H1 (cell line): Measurements from ENCODE around the gene PGM1. TPM values are rescaled to one million over a fixed set of nuclear protein-coding genes. Genes with fewer than 3 reads are reported as not detected.

Experiments used
- CTCF ChIA-PET: fragments of 300-600 bp; sonication (Branson Sonifier 250); formaldehyde crosslinking; loops from one replicate; lab custom pipeline; 2021; ENCODE audit not compliant: partially characterized antibody; lab: Charles Lee
- POLR2A ChIA-PET: fragments of 300-600 bp; sonication (Branson Sonifier 250); formaldehyde crosslinking; loops from one replicate; lab custom pipeline; 2021; ENCODE audit warnings: inconsistent platforms; ENCODE audit not compliant: partially characterized antibody; lab: Charles Lee
- DNase-seq, 2 experiments: peaks; one replicate each; pipeline versions ENCODE4 v3.0.0 to v3.0.0-alpha.2; 2010 to 2022; ENCODE audit warnings: low spot score in 2 of 2, low read depth in 1 of 2, mixed read lengths in 1 of 2
- FAIRE-seq: peaks from 2 replicates; lab custom pipeline; 2011; peaks lifted over from hg19 to GRCh38; lab: Jason Lieb, UNC
- H2AFZ ChIP-seq: 2 replicates; pipeline ENCODE4 v1.8.1; 2012; ENCODE audit warnings: low read length, inconsistent platforms
- H2AK5ac ChIP-seq: 2 replicates; pipeline ENCODE4 v1.6.1; 2013; ENCODE audit warnings: low read depth, low read length
- H2BK120ac ChIP-seq: replicated peaks from 2 replicates; pipeline ENCODE3; 2013; ENCODE audit warnings: low read depth, low read length, inconsistent platforms
- H2BK12ac ChIP-seq: 2 replicates; pipeline ENCODE4 v1.6.1; 2013; ENCODE audit warnings: low read depth, low read length
- H2BK15ac ChIP-seq: 2 replicates; pipeline ENCODE4 v1.6.1; 2013; ENCODE audit warnings: low read length
- H2BK20ac ChIP-seq: 2 replicates; pipeline ENCODE4 v1.6.1; 2013; ENCODE audit warnings: low read length
- H2BK5ac ChIP-seq: 2 replicates; pipeline ENCODE4 v1.6.1; 2013; ENCODE audit warnings: low read depth, low read length
- H3K14ac ChIP-seq: 2 replicates; pipeline ENCODE4 v1.6.1; 2013; ENCODE audit warnings: inconsistent platforms; ENCODE audit not compliant: insufficient read length
- H3K18ac ChIP-seq: 2 replicates; pipeline ENCODE4 v1.6.1; 2013; ENCODE audit warnings: low read length; ENCODE audit errors: extremely low read depth
- H3K23ac ChIP-seq: 2 replicates; pipeline ENCODE4 v1.6.1; 2013; ENCODE audit warnings: inconsistent platforms; ENCODE audit not compliant: insufficient read length
- H3K23me2 ChIP-seq: 2 replicates; pipeline ENCODE4 v1.6.1; 2013; ENCODE audit warnings: low read depth, low read length
- H3K27ac ChIP-seq: 2 replicates; pipeline ENCODE4 v1.6.1; 2011; ENCODE audit warnings: low read depth, low read length, inconsistent platforms
- H3K27me3 ChIP-seq, 4 experiments: replicated peaks in 1 of 4; 1 replicate in 1 of 4; 2 replicates in 3 of 4; pipeline versions ENCODE4 v1.6.1 to v1.8.1; 2011 to 2013; ENCODE audit warnings: low read length in 3 of 4, mild to moderate bottlenecking in 3 of 4, inconsistent platforms in 2 of 4, mixed read lengths in 2 of 4, moderate library complexity in 1 of 4; ENCODE audit not compliant: control insufficient read depth in 3 of 4, insufficient read depth in 3 of 4; ENCODE audit errors: extremely low read depth in 1 of 4
- H3K36me3 ChIP-seq, 4 experiments: 2 replicates each; pipeline versions ENCODE4 v1.6.1 to v1.8.1; 2011 to 2013; ENCODE audit warnings: mild to moderate bottlenecking in 4 of 4, low read length in 3 of 4, moderate library complexity in 2 of 4, control low read depth in 1 of 4, inconsistent platforms in 1 of 4; ENCODE audit not compliant: insufficient read depth in 4 of 4, control insufficient read depth in 2 of 4
- H3K4ac ChIP-seq: replicated peaks from 2 replicates; pipeline ENCODE3; 2013; ENCODE audit warnings: low read length, low read depth, mixed read lengths, inconsistent platforms; ENCODE audit not compliant: insufficient read length
- H3K4me1 ChIP-seq, 4 experiments: replicated peaks in 1 of 4; 1 replicate in 1 of 4; 2 replicates in 3 of 4; pipeline versions ENCODE4 v1.6.1 to v1.8.1; 2011 to 2013; ENCODE audit warnings: low read length in 3 of 4, inconsistent platforms in 2 of 4, mixed read lengths in 1 of 4; ENCODE audit not compliant: insufficient read depth in 4 of 4, control insufficient read depth in 3 of 4
- H3K4me2 ChIP-seq, 2 experiments: 2 replicates each; pipeline versions ENCODE4 v1.6.1 to v1.8.1; 2011 to 2013; ENCODE audit warnings: low read depth in 2 of 2, low read length in 2 of 2, control low read depth in 1 of 2, inconsistent platforms in 1 of 2, mild to moderate bottlenecking in 1 of 2; ENCODE audit not compliant: insufficient read depth in 1 of 2
- H3K4me3 ChIP-seq, 4 experiments: fragments of 200-600, 300-600 bp in 1 of 4; sonication (generic), shearing (Covaris generic), sonication (Bioruptor Twin) in 1 of 4; 2 replicates each; pipeline versions ENCODE4 v1.5.1 to v1.8.1; 2011 to 2016; ENCODE audit warnings: low read length in 4 of 4, low read depth in 3 of 4, control low read depth in 2 of 4, inconsistent platforms in 2 of 4, mild to moderate bottlenecking in 2 of 4, mixed read lengths in 1 of 4, moderate library complexity in 1 of 4; ENCODE audit not compliant: insufficient read depth in 2 of 4; ENCODE audit errors: extremely low read depth in 1 of 4
- H3K56ac ChIP-seq: replicated peaks from 2 replicates; pipeline ENCODE3; 2013; ENCODE audit warnings: low read depth, mild to moderate bottlenecking, mixed read lengths, low read length, inconsistent platforms; ENCODE audit not compliant: insufficient read length
- H3K79me1 ChIP-seq: 2 replicates; pipeline ENCODE4 v1.6.1; 2013; ENCODE audit warnings: low read depth, low read length, control low read depth
- H3K79me2 ChIP-seq, 2 experiments: 2 replicates each; pipeline versions ENCODE4 v1.6.1 to v1.8.1; 2012 to 2013; ENCODE audit warnings: low read length in 2 of 2, mild to moderate bottlenecking in 2 of 2, inconsistent platforms in 1 of 2; ENCODE audit not compliant: insufficient read depth in 2 of 2, control insufficient read depth in 1 of 2
- H3K9ac ChIP-seq, 4 experiments: replicated peaks in 1 of 4; 1 replicate in 1 of 4; 2 replicates in 3 of 4; pipeline versions ENCODE4 v1.6.1 to v1.8.1; 2011 to 2013; ENCODE audit warnings: low read depth in 3 of 4, low read length in 3 of 4, control low read depth in 2 of 4, mild to moderate bottlenecking in 2 of 4, moderate library complexity in 2 of 4, inconsistent platforms in 1 of 4; ENCODE audit errors: extremely low read depth in 1 of 4
- H3K9me3 ChIP-seq, 2 experiments: 2 replicates each; pipeline versions ENCODE4 v1.6.1 to v1.8.1; 2012 to 2013; ENCODE audit warnings: mild to moderate bottlenecking in 2 of 2, moderate library complexity in 2 of 2, control low read depth in 1 of 2, inconsistent platforms in 1 of 2, low read depth in 1 of 2, low read length in 1 of 2, mixed read lengths in 1 of 2; ENCODE audit not compliant: insufficient read depth in 2 of 2
- H4K20me1 ChIP-seq, 2 experiments: replicated peaks in 1 of 2; 2 replicates each; pipeline versions ENCODE3 to v1.8.1; 2011 to 2013; ENCODE audit warnings: inconsistent platforms in 2 of 2, low read length in 2 of 2, mild to moderate bottlenecking in 1 of 2; ENCODE audit not compliant: insufficient read depth in 2 of 2, control insufficient read depth in 1 of 2
- H4K5ac ChIP-seq: 2 replicates; pipeline ENCODE4 v1.6.1; 2013; ENCODE audit warnings: low read length, low read depth, mixed read lengths, inconsistent platforms; ENCODE audit not compliant: insufficient read length
- H4K8ac ChIP-seq: 2 replicates; pipeline ENCODE4 v1.8.0; 2013; ENCODE audit warnings: mild to moderate bottlenecking, moderate library complexity, low read length, inconsistent platforms; ENCODE audit not compliant: insufficient read depth; ENCODE audit errors: extremely low read depth
- H4K91ac ChIP-seq: replicated peaks from 2 replicates; pipeline ENCODE3; 2013; ENCODE audit warnings: low read length, mixed read lengths, inconsistent platforms; ENCODE audit not compliant: insufficient read length
- ASH2L ChIP-seq: fragments of 200-600, 300-600 bp; sonication (generic); IDR thresholded peaks from one replicate; pipeline ENCODE4 v1.7.1; 2017; ENCODE audit warnings: low read length
- CBX5 ChIP-seq: fragments of 300-800, 300-1000 bp; sonication (generic); IDR thresholded peaks from 2 replicates; pipeline ENCODE4 v1.7.1; 2016; ENCODE audit warnings: antibody characterized with exemption, low read length, low read depth
- CEBPB ChIP-seq: IDR thresholded peaks from 2 replicates; pipeline ENCODE4 v1.6.1; 2012; ENCODE audit warnings: low read depth, low read length
- JUN ChIP-seq: IDR thresholded peaks from 2 replicates; pipeline ENCODE4 v1.6.1; 2011; ENCODE audit warnings: low read depth, mild to moderate bottlenecking, improper control_type of control experiment, low read length
- NANOG ChIP-seq: IDR thresholded peaks from 2 replicates; pipeline ENCODE4 v1.6.1; 2011; ENCODE audit warnings: low read length, low read depth, mild to moderate bottlenecking, inconsistent platforms; ENCODE audit not compliant: insufficient read depth, poor library complexity, severe bottlenecking
- PHF8 ChIP-seq: fragments of 200-600 bp; sonication (generic); conservative IDR thresholded peaks from 2 replicates; pipeline ENCODE4 v1.7.1; 2012; ENCODE audit warnings: low read depth, mild to moderate bottlenecking, inconsistent platforms, low read length, moderate library complexity
- POLR2A ChIP-seq, 2 experiments: IDR thresholded peaks; 1 replicate in 1 of 2; 2 replicates in 1 of 2; pipeline ENCODE4 v1.6.1; 2011; ENCODE audit warnings: low read depth in 2 of 2, low read length in 2 of 2, mild to moderate bottlenecking in 2 of 2; ENCODE audit errors: control extremely low read depth in 1 of 2
- POLR2AphosphoS5 ChIP-seq: IDR thresholded peaks from 2 replicates; pipeline ENCODE4 v1.6.1; 2011; ENCODE audit warnings: low read depth, low read length
- RXRA ChIP-seq: IDR thresholded peaks from 2 replicates; pipeline ENCODE4 v1.6.1; 2011; ENCODE audit warnings: low read depth, mild to moderate bottlenecking, low read length, moderate library complexity; ENCODE audit not compliant: insufficient read depth
- SRF ChIP-seq: IDR thresholded peaks from 2 replicates; pipeline ENCODE4 v1.6.1; 2011; ENCODE audit warnings: mild to moderate bottlenecking, low read depth, low read length, moderate library complexity
- SUZ12 ChIP-seq: fragments of 200-600 bp; sonication (generic); IDR thresholded peaks from 2 replicates; pipeline ENCODE4 v1.6.1; 2012; ENCODE audit warnings: mild to moderate bottlenecking, inconsistent platforms, low read length, moderate library complexity, mixed read lengths
- ZNF274 ChIP-seq: IDR thresholded peaks from 2 replicates; pipeline ENCODE4 v1.7.0; 2012; ENCODE audit warnings: low read length, borderline replicate concordance; ENCODE audit errors: extremely low read depth
- WGBS, 2 experiments: shearing (Covaris generic) in 1 of 2; methylation state at CpG; one replicate each; pipeline versions ENCODE4 v1.1.6 to v1.1.7; 2013 to 2015; ENCODE audit warnings: low lambda C conversion rate in 2 of 2, mixed read lengths in 2 of 2, inconsistent platforms in 1 of 2, low coverage in 1 of 2, missing lambda C conversion rate in 1 of 2; ENCODE audit not compliant: insufficient replicate concordance in 2 of 2, insufficient coverage in 1 of 2, insufficient read length in 1 of 2; ENCODE audit errors: extremely low coverage in 1 of 2, missing lambda C conversion rate in 1 of 2; 5-methylcytosine and 5-hydroxymethylcytosine counted together
- polyA plus RNA-seq, 7 experiments: library from polyadenylated mRNA; depleted of rRNA in 3 of 7; stranded (reverse) in 5 of 7; unstranded in 2 of 7; fragments of >200 nt in 5 of 7; fragments of 200-250 nt in 2 of 7; gene quantifications; 1 replicate in 5 of 7; 2 replicates in 1 of 7; 4 replicates in 1 of 7; pipeline versions ENCODE4 v1.2.1 to v1.2.3, GENCODE V29; 2011 to 2013; ENCODE audit warnings: missing spikeins in 2 of 7, mixed read lengths in 2 of 7
- total RNA-seq: library from RNA; stranded (reverse); fragmentation: NEBNext Ultra II Directional; extraction: Animal tissue kit (Norgen Biotek cat#: 25700); gene quantifications from 2 replicates; pipeline ENCODE4 v1.2.1, GENCODE V29; 2021
- TF ChIP-seq, protein P1 (sequence below): IDR thresholded peaks from 2 replicates; pipeline ENCODE4 v1.6.1; 2012; ENCODE audit warnings: low read length, inconsistent platforms

The PGM1 gene
- total and polyA plus RNA-seq, 2 of the 8 experiments (the other 6 are each of a cell fraction or from before 2014, with no cell fraction given), result 33.0 to 65.4 TPM

DNA sequence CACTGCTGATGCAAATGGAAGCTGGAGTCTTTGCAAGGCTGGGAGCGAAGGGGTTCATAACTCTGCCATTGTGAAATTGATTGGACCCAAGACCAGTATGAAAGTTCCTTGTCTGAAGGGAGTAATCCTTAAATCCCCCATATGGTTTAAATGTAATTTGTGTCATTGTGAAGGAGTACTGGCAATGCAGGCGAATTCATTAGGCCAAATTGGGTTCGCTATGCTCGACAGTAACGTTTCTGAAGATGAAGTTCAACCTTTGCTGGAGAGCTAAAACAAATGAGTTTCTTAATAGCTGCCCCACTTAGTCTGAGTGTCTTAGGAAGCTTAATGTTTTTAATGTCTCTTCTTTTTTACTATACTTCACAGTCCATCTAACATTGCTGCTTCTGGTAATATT lies 27.5 kb downstream of the PGM1 start:
- Histone ChIP-seq H3K4ac (no peak overlapping the region), H3K79me1 (peaks cover 2% of the 10 kb centered on the region), H2AFZ (no peak overlapping the region), H4K20me1 (no peaks in the 10 kb centered on the region), H3K9ac (no peak overlapping the region), H4K91ac (no peak overlapping the region), H3K4me2 (no peak overlapping the region), H3K23ac (no peak overlapping the region), H3K27me3 (no peaks in the 10 kb centered on the region), H3K79me2 (no peaks in the 10 kb centered on the region), H3K9me3 (no peaks in the 10 kb centered on the region), H3K14ac (no peak overlapping the region), H2BK20ac (no peak overlapping the region), H2BK15ac (no peak overlapping the region), H3K27ac (no peak overlapping the region), H4K5ac (no peak overlapping the region), H3K56ac (no peak overlapping the region), H3K18ac (no peak overlapping the region), H2AK5ac (no peak overlapping the region), H2BK12ac (no peak overlapping the region), H4K8ac (no peak overlapping the region), H3K4me1 (peaks cover 0 to 3% (median 0%) of the 10 kb centered on the region in 4 experiments; a peak in 2 of 7 replicates), H3K36me3 (no peaks in the 10 kb centered on the region), H2BK120ac (no peak overlapping the region), H3K23me2 (no peaks in the 10 kb centered on the region), H2BK5ac (no peak overlapping the region), H3K4me3 (no peak overlapping the region)
- POLR2A ChIA-PET, result no interaction called here
- WGBS, 2 experiments, result 94% methylated on average over 5 of the region's 5 CpGs; no CpG with 5 or more reads in 1 of the 2 experiments
- FAIRE-seq (no peak), DNase-seq (no peak)
- TF ChIP-seq CBX5 (no peak), CEBPB (no peak), POLR2A (IDR thresholded peaks at IDR 0.05; ENCODE audit: control extremely low read depth in 1 of 2, low read depth in 2 of 2, low read length in 2 of 2) (no peak), JUN (no peak), POLR2AphosphoS5 (no peak), NANOG (no peak), SRF (no peak), RXRA (no peak), ZNF274 (no peak), ASH2L (no peak), SUZ12 (no peak), PHF8 (no peak)
- TF ChIP-seq, protein P1, sequence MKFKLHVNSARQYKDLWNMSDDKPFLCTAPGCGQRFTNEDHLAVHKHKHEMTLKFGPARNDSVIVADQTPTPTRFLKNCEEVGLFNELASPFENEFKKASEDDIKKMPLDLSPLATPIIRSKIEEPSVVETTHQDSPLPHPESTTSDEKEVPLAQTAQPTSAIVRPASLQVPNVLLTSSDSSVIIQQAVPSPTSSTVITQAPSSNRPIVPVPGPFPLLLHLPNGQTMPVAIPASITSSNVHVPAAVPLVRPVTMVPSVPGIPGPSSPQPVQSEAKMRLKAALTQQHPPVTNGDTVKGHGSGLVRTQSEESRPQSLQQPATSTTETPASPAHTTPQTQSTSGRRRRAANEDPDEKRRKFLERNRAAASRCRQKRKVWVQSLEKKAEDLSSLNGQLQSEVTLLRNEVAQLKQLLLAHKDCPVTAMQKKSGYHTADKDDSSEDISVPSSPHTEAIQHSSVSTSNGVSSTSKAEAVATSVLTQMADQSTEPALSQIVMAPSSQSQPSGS, result no peak
- CTCF ChIA-PET, result interaction anchor here (0.6 to 1.4 kb wide), 5 partner anchors 19 to 621 kb away, joined by 3 to 6 read pairs (median 3); no protein-coding TSS in a partner anchor
